HepG2 (cell line): ENCODE measurements around the gene OTX1. TPM values are rescaled to one million over a fixed set of nuclear protein-coding genes. Genes with fewer than 3 reads are reported as not detected.

Experiments used
- AKNA ChIP-seq: sonication (generic); formaldehyde crosslinking; IDR thresholded peaks from 2 replicates; pipeline ENCODE4 v1.4.0; 2020; ENCODE audit warnings: missing genetic modification reagents, borderline replicate concordance
- ARID4A ChIP-seq: sonication (generic); formaldehyde crosslinking; IDR thresholded peaks from 2 replicates; pipeline ENCODE4 v1.5.0; 2020; ENCODE audit warnings: mild to moderate bottlenecking, missing genetic modification reagents, borderline replicate concordance
- CCAR2 ChIP-seq: fragments of 200-400 bp; formaldehyde crosslinking; optimal IDR thresholded peaks from 2 replicates; pipeline ENCODE3; 2018; ENCODE audit warnings: low read depth, mild to moderate bottlenecking, low read length, moderate library complexity
- DMAP1 ChIP-seq: IDR thresholded peaks from 2 replicates; pipeline ENCODE4 v1.6.1; 2016
- FOXA3 ChIP-seq: IDR thresholded peaks from 2 replicates; pipeline ENCODE4 v1.6.1; 2016; ENCODE audit warnings: missing genetic modification reagents, missing compliant biosample characterization
- GPN1 ChIP-seq: sonication (generic); formaldehyde crosslinking; IDR thresholded peaks from 2 replicates; pipeline ENCODE4 v1.5.1; 2020; ENCODE audit warnings: missing genetic modification reagents, borderline replicate concordance
- KDM5B ChIP-seq: sonication (generic); formaldehyde crosslinking; IDR thresholded peaks from 2 replicates; pipeline ENCODE4 v1.4.0; 2020; ENCODE audit warnings: missing genetic modification reagents, mild to moderate bottlenecking, borderline replicate concordance
- KMT2A ChIP-seq: sonication (generic); formaldehyde crosslinking; IDR thresholded peaks from 2 replicates; pipeline ENCODE4 v1.4.0; 2020; ENCODE audit warnings: missing genetic modification reagents
- MLXIP ChIP-seq: sonication (generic); formaldehyde crosslinking; IDR thresholded peaks from 2 replicates; pipeline ENCODE4 v1.9.0; 2021; ENCODE audit warnings: missing genetic modification reagents, borderline replicate concordance
- NONO ChIP-seq, 2 experiments: fragments of 450-650 bp in 1 of 2; sonication (generic) in 1 of 2; formaldehyde crosslinking in 1 of 2; IDR thresholded peaks in 1 of 2; conservative IDR thresholded peaks in 1 of 2; 2 replicates each; pipeline versions ENCODE4 v1.6.1 to v1.8.0; 2017 to 2022; ENCODE audit warnings: mild to moderate bottlenecking in 1 of 2, missing genetic modification reagents in 1 of 2, moderate library complexity in 1 of 2
- RORA ChIP-seq: sonication (generic); formaldehyde crosslinking; IDR thresholded peaks from 2 replicates; pipeline ENCODE4 v1.5.0; 2020; ENCODE audit warnings: mild to moderate bottlenecking, missing genetic modification reagents, moderate library complexity
- U2AF2 ChIP-seq: fragments of 200-400 bp; formaldehyde crosslinking; IDR thresholded peaks from 2 replicates; pipeline ENCODE4 v1.6.1; 2017; ENCODE audit warnings: low read depth, mild to moderate bottlenecking, low read length
- ZNF768 ChIP-seq: sonication (generic); formaldehyde crosslinking; IDR thresholded peaks from 2 replicates; pipeline ENCODE4 v1.4.0; 2020; ENCODE audit warnings: missing genetic modification reagents
- ZNF839 ChIP-seq: sonication (generic); formaldehyde crosslinking; IDR thresholded peaks from 2 replicates; pipeline ENCODE4 v1.4.0; 2020; ENCODE audit warnings: missing genetic modification reagents, mild to moderate bottlenecking, borderline replicate concordance
- polyA plus RNA-seq, 8 experiments: library from polyadenylated mRNA; depleted of rRNA in 3 of 8; stranded (reverse) in 7 of 8; unstranded in 1 of 8; fragments of >200 nt; fragmentation: Illumina TruSeq in 4 of 8; extraction: Trizol in 4 of 8; gene quantifications; 2 replicates each; pipeline versions ENCODE4 v1.2.1 to v1.2.3, GENCODE V29; 2011 to 2016; ENCODE audit warnings: low read depth in 4 of 8, missing spikeins in 1 of 8, mixed read lengths in 1 of 8; ENCODE audit not compliant: insufficient read depth in 1 of 8
- total RNA-seq, 5 experiments: library from RNA; depleted of rRNA; stranded (reverse); fragments of >200 nt; fragmentation: Illumina TruSeq; extraction: Trizol; gene quantifications; 2 replicates each; pipeline ENCODE4 v1.2.3, GENCODE V29; 2016; ENCODE audit warnings: low read depth in 1 of 5
- TF ChIP-seq, protein P1 (sequence below): IDR thresholded peaks from 2 replicates; pipeline ENCODE4 v1.6.1; 2016; ENCODE audit warnings: missing compliant biosample characterization, missing genetic modification reagents, borderline replicate concordance

The OTX1 gene
- total and polyA plus RNA-seq, 2 of the 13 experiments (the other 11 are each of a cell fraction or from before 2014, with no cell fraction given): 1.0 to 5.0 TPM

DNA sequence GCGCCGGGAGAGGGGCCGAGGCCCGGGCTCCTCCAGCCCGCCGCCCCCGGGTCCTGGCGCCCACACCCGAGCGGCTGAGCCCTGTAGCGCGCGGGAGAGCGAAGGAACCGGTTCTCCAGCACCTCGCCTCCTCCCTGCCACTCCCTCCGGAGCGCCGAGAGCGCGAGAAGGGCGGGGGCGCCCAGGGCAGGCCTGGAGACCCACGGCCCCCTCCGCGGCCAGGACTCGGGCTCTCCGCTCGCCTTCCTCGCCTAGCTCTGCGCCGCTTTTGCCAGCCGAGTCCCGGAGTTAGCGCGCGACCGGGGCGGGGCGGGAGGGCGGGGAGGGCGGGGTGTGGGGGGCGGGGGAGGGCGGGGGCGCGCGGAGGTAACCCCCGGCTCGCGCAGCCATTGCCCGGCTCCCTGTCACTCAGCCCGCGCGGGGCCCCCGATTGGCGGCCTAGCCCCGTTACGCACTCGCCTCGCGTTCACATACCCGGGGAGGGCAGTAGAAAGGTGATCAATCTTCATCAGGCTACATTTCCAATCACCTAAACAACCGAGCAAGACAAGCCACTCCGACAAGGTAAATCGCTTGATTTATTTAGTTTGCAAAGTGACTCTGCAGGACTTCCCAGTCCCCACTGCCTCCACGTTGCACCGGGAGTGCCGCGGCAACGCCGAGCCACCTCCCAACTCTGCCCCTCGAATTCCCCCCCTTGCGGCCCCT is at the start of gene OTX1 (continued):
- TF ChIP-seq ARID4A (CRISPR knock-in tag): peak; percentile 81
- peak; percentile 71; the same call in 1 of the 2 replicates for TF ChIP-seq ZNF768 (CRISPR knock-in tag)
- no peak for TF ChIP-seq U2AF2
- no peak; the same call in none of the 2 replicates for TF ChIP-seq KMT2A
- TF ChIP-seq CCAR2: no peak
- TF ChIP-seq AKNA (CRISPR knock-in tag): no peak
- peak; percentile 88; the same call in 1 of the 2 replicates for TF ChIP-seq KDM5B (CRISPR knock-in tag)
- peak; percentile 74; the same call in 1 of the 2 replicates for TF ChIP-seq DMAP1 (CRISPR knock-in tag)
- TF ChIP-seq MLXIP (CRISPR knock-in tag): peak; percentile 6; the same call in 1 of the 2 replicates
- no peak for TF ChIP-seq ZNF839
- TF ChIP-seq, protein P1, sequence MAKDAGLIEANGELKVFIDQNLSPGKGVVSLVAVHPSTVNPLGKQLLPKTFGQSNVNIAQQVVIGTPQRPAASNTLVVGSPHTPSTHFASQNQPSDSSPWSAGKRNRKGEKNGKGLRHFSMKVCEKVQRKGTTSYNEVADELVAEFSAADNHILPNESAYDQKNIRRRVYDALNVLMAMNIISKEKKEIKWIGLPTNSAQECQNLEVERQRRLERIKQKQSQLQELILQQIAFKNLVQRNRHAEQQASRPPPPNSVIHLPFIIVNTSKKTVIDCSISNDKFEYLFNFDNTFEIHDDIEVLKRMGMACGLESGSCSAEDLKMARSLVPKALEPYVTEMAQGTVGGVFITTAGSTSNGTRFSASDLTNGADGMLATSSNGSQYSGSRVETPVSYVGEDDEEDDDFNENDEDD (CRISPR knock-in tag): peak; percentile 29; the same call in 1 of the 2 replicates
- TF ChIP-seq RORA (CRISPR knock-in tag): no peak
- TF ChIP-seq NONO (IDR thresholded peaks at IDR 0.05): no peak
- TF ChIP-seq NONO (CRISPR knock-in tag; conservative IDR thresholded peaks at IDR 0.05): peak; percentile 66
- TF ChIP-seq FOXA3 (CRISPR knock-in tag): no peak
- TF ChIP-seq GPN1 (CRISPR knock-in tag): no peak
